Fibroblast of lung (primary cell): Measurements from ENCODE around the gene GRID1. TPM values are rescaled to one million over a fixed set of nuclear protein-coding genes. Genes with fewer than 3 reads are reported as not detected.

ENCODE experiments used
- DNase-seq, 2 donors: peaks; one replicate each; pipeline versions ENCODE4 v3.0.0 to v3.0.0-alpha.2; 2010; ENCODE audit warnings: low read depth in 2 of 2
- H2AFZ ChIP-seq: 2 replicates; pipeline ENCODE4 v1.5.1; 2012; ENCODE audit warnings: low read length, control low read depth, inconsistent platforms
- H3K27ac ChIP-seq: 2 replicates; pipeline ENCODE4 v1.5.1; 2011; ENCODE audit warnings: low read length, control low read depth; ENCODE audit not compliant: insufficient read depth
- H3K27me3 ChIP-seq: 2 replicates; pipeline ENCODE4 v1.5.1; 2011; ENCODE audit warnings: mild to moderate bottlenecking, low read length; ENCODE audit not compliant: control insufficient read depth, insufficient read depth
- H3K36me3 ChIP-seq: 2 replicates; pipeline ENCODE4 v1.5.1; 2011; ENCODE audit warnings: low read length; ENCODE audit not compliant: control insufficient read depth, insufficient read depth
- H3K4me1 ChIP-seq: 2 replicates; pipeline ENCODE4 v1.5.1; 2011; ENCODE audit warnings: low read length; ENCODE audit not compliant: control insufficient read depth, insufficient read depth; ENCODE audit errors: extremely low read depth
- H3K4me2 ChIP-seq: 2 replicates; pipeline ENCODE4 v1.5.1; 2011; ENCODE audit warnings: low read length, control low read depth; ENCODE audit not compliant: insufficient read depth; ENCODE audit errors: extremely low read depth
- H3K4me3 ChIP-seq, 4 experiments: fragments of 200-600 bp in 1 of 4; sonication (generic) in 1 of 4; replicated peaks in 1 of 4; 2 replicates each; pipeline ENCODE4 v1.5.1; 2011 to 2016; ENCODE audit warnings: low read length in 4 of 4, low read depth in 3 of 4, mild to moderate bottlenecking in 3 of 4, control low read depth in 2 of 4, inconsistent platforms in 1 of 4, mixed read lengths in 1 of 4; ENCODE audit not compliant: insufficient read depth in 1 of 4; ENCODE audit errors: control extremely low read depth in 1 of 4
- H3K79me2 ChIP-seq: 2 replicates; pipeline ENCODE4 v1.5.1; 2012; ENCODE audit warnings: mild to moderate bottlenecking, low read length, inconsistent platforms; ENCODE audit not compliant: control insufficient read depth, insufficient read depth
- H3K9ac ChIP-seq: 2 replicates; pipeline ENCODE4 v1.5.1; 2011; ENCODE audit warnings: mild to moderate bottlenecking, low read length, control low read depth; ENCODE audit not compliant: insufficient read depth
- H3K9me3 ChIP-seq: 2 replicates; pipeline ENCODE4 v1.5.1; 2012; ENCODE audit warnings: low read depth, low read length; ENCODE audit not compliant: control insufficient read depth, insufficient read depth
- H4K20me1 ChIP-seq: 2 replicates; pipeline ENCODE4 v1.5.1; 2011; ENCODE audit warnings: low read length; ENCODE audit not compliant: control insufficient read depth, insufficient read depth; ENCODE audit errors: extremely low read depth
- EZH2 ChIP-seq: IDR thresholded peaks from 2 replicates; pipeline ENCODE4 v1.5.1; 2012; ENCODE audit warnings: low read length, control low read depth, mild to moderate bottlenecking; ENCODE audit errors: missing control alignments
- polyA plus RNA-seq, 2 donors: library from polyadenylated mRNA; depleted of rRNA in 1 of 2; stranded (reverse) in 1 of 2; unstranded in 1 of 2; fragments of >200 nt; gene quantifications; 2 replicates each; pipeline ENCODE4 v1.2.1, GENCODE V29; 2011 to 2012; ENCODE audit warnings: missing spikeins in 1 of 2
- total RNA-seq: library from RNA; depleted of rRNA; stranded (reverse); fragments of >200 nt; gene quantifications from 2 replicates; pipeline ENCODE4 v1.2.1, GENCODE V29; 2014
- TF ChIP-seq, protein P1 (sequence below), 2 donors: IDR thresholded peaks in 1 of 2; conservative IDR thresholded peaks in 1 of 2; 1 replicate in 1 of 2; 2 replicates in 1 of 2; pipeline ENCODE4 v1.5.1; 2011 to 2012; ENCODE audit warnings: low read length in 2 of 2, control low read depth in 1 of 2, inconsistent platforms in 1 of 2, low read depth in 1 of 2, mild to moderate bottlenecking in 1 of 2

Gene GRID1
- total and polyA plus RNA-seq, 2 donors (not counting 1 experiment from before 2014, with no cell fraction given), result 0.03 to 0.33 TPM

DNA sequence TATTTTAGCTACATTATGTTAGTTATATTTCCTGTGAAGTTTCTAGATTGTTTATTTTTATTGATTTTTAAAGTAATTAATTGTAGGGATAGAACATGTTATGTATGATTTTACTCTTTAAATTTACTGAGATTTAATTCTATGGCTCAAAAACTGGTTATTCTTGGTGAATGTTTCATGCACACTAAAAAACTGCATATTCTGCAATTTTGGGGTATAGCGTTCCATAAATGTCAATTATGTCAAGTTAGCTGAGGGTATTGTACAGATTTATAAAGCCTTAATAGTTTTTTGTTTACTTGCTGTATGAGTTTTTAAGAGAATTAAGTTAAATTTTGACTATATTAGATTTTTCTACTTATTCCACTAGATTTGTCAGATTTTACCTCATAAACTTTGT, 669.7 kb downstream of the GRID1 start:
- Histone ChIP-seq H2AFZ (no peak overlapping the region), H3K9ac (no peak overlapping the region), H3K9me3 (no peaks in the 10 kb centered on the region), H3K4me2 (no peak overlapping the region), H4K20me1 (no peaks in the 10 kb centered on the region), H3K27me3 (no peaks in the 10 kb centered on the region), H3K4me3 (no peak overlapping the region), H3K36me3 (no peaks in the 10 kb centered on the region), H3K79me2 (no peaks in the 10 kb centered on the region), H3K27ac (no peak overlapping the region), H3K4me1 (no peaks in the 10 kb centered on the region)
- no peak for DNase-seq
- TF ChIP-seq, protein P1, sequence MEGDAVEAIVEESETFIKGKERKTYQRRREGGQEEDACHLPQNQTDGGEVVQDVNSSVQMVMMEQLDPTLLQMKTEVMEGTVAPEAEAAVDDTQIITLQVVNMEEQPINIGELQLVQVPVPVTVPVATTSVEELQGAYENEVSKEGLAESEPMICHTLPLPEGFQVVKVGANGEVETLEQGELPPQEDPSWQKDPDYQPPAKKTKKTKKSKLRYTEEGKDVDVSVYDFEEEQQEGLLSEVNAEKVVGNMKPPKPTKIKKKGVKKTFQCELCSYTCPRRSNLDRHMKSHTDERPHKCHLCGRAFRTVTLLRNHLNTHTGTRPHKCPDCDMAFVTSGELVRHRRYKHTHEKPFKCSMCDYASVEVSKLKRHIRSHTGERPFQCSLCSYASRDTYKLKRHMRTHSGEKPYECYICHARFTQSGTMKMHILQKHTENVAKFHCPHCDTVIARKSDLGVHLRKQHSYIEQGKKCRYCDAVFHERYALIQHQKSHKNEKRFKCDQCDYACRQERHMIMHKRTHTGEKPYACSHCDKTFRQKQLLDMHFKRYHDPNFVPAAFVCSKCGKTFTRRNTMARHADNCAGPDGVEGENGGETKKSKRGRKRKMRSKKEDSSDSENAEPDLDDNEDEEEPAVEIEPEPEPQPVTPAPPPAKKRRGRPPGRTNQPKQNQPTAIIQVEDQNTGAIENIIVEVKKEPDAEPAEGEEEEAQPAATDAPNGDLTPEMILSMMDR (conservative IDR thresholded peaks at IDR 0.05 in 1 of 2, IDR thresholded peaks at IDR 0.05 in 1 of 2; ENCODE audit: low read depth in 1 of 2, low read length in 2 of 2), result no peak
- TF ChIP-seq EZH2, result no peak

DNA sequence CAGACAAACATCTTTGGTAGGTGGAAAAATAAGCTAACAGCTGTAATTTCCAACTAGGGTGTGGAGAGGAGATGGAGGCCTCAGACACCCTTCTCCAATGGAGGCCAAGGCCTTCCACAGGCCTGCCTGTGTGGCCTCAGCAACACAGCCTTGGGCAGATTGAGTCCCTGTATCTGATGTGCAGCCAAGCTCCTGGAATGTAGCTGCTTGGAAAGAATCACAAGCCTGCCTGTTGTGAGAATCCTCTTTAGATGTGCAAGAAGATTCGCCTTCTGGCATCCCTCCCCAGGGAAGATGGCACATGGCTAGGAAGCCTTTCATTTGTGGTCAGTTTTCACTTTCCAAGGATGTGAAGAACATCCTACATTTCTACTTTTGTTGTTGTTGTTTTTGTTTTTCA, 684.0 kb downstream of the GRID1 start:
- Histone ChIP-seq H3K27ac (no peak overlapping the region), H3K79me2 (no peaks in the 10 kb centered on the region), H3K4me1 (no peaks in the 10 kb centered on the region)

DNA sequence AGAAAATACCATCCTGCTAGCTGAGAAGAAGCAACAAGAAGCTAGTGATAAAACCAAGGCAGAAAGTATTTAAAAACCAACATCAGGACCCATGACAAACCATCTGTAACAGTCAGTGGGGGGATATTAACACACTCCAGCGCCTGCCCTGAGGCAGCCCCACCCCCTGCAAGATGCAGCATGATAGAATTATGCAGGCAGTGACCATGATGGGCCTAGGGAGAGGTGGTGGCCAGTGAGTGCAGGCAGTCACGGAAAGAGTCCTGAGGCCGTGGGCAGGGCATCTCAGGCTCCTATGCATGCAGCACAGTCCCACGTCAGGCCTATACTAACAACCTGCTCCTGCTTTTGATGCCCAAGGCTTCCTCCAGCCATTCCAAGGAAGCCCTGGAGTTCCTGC, 686.9 kb downstream of the GRID1 start:
- Histone ChIP-seq H3K4me1 (no peaks in the 10 kb centered on the region), H3K9me3 (no peaks in the 10 kb centered on the region), H3K4me3 (no peak overlapping the region), H3K9ac (no peak overlapping the region), H4K20me1 (no peaks in the 10 kb centered on the region), H3K27ac (no peak overlapping the region), H3K4me2 (no peak overlapping the region), H3K36me3 (no peaks in the 10 kb centered on the region), H3K27me3 (no peaks in the 10 kb centered on the region), H2AFZ (no peak overlapping the region), H3K79me2 (no peaks in the 10 kb centered on the region)
- no peak for DNase-seq
- no peak for TF ChIP-seq EZH2
- TF ChIP-seq, protein P1 (conservative IDR thresholded peaks at IDR 0.05 in 1 of 2, IDR thresholded peaks at IDR 0.05 in 1 of 2; ENCODE audit: low read depth in 1 of 2, low read length in 2 of 2), result no peak

More for the DNA sequence above, 684.0 kb downstream of the GRID1 start:
- TF ChIP-seq, protein P1 (conservative IDR thresholded peaks at IDR 0.05 in 1 of 2, IDR thresholded peaks at IDR 0.05 in 1 of 2; ENCODE audit: low read depth in 1 of 2, low read length in 2 of 2), result no peak
- TF ChIP-seq EZH2, result no peak
- Histone ChIP-seq H2AFZ (no peak overlapping the region), H4K20me1 (no peaks in the 10 kb centered on the region), H3K4me2 (no peak overlapping the region), H3K9me3 (no peaks in the 10 kb centered on the region), H3K27me3 (no peaks in the 10 kb centered on the region), H3K36me3 (no peaks in the 10 kb centered on the region), H3K9ac (no peak overlapping the region), H3K4me3 (no peak overlapping the region)
- no peak for DNase-seq
